Transverse colon (tissue), 4 donors: ENCODE results near the gene PIEZO1. TPM values are rescaled to one million over a fixed set of nuclear protein-coding genes. Genes with fewer than 3 reads are reported as not detected.

Experiments used
- DNase-seq: peaks from one replicate; pipeline ENCODE4 v3.0.0-alpha.2; 2019
- H3K27ac ChIP-seq, 4 donors: fragments of 200-600 bp; sonication (generic); 2 replicates each; pipeline ENCODE4 v1.5.1; 2016 to 2018; ENCODE audit warnings: inconsistent platforms in 4 of 4
- H3K27me3 ChIP-seq: fragments of 200-600 bp; sonication (generic); 2 replicates; pipeline ENCODE4 v1.5.1; 2017; ENCODE audit warnings: inconsistent platforms
- H3K36me3 ChIP-seq, 4 donors: fragments of 200-600 bp; sonication (generic); 2 replicates each; pipeline ENCODE4 v1.5.1; 2017 to 2019; ENCODE audit warnings: inconsistent platforms in 4 of 4
- H3K4me1 ChIP-seq, 4 donors: fragments of 200-600 bp; sonication (generic); 2 replicates each; pipeline ENCODE4 v1.5.1; 2017 to 2020; ENCODE audit warnings: inconsistent platforms in 4 of 4
- H3K4me3 ChIP-seq, 4 donors: fragments of 200-600 bp; sonication (generic); 1 replicate in 1 of 4; 2 replicates in 3 of 4; pipeline versions ENCODE4 v1.5.1 to v1.6.1; 2017 to 2019; ENCODE audit warnings: inconsistent platforms in 4 of 4
- H3K9me3 ChIP-seq, 2 donors: fragments of 200-600 bp; sonication (generic); 2 replicates each; pipeline ENCODE4 v1.5.1; 2017 to 2019; ENCODE audit warnings: inconsistent platforms in 2 of 2
- CTCF ChIP-seq, 5 experiments: fragments of 200-600 bp in 3 of 5; fragments of 450-650 bp in 2 of 5; sonication (generic) in 3 of 5; IDR thresholded peaks; 1 replicate in 2 of 5; 2 replicates in 3 of 5; pipeline ENCODE4 v1.5.1; 2016 to 2017; ENCODE audit warnings: antibody characterized with exemption in 5 of 5, inconsistent platforms in 3 of 5, mild to moderate bottlenecking in 2 of 5, moderate library complexity in 1 of 5
- EP300 ChIP-seq: sonication (generic); formaldehyde crosslinking; IDR thresholded peaks from one replicate; pipeline ENCODE4 v1.6.1; 2017; ENCODE audit warnings: antibody characterized with exemption, low read depth
- POLR2A ChIP-seq: fragments of 450-650 bp; IDR thresholded peaks from one replicate; pipeline ENCODE4 v1.6.1; 2016; ENCODE audit warnings: antibody characterized with exemption, mild to moderate bottlenecking, moderate library complexity
- POLR2AphosphoS5 ChIP-seq, 3 donors: sonication (generic); formaldehyde crosslinking; IDR thresholded peaks; one replicate each; pipeline ENCODE4 v1.6.1; 2016; ENCODE audit warnings: antibody characterized with exemption in 3 of 3
- WGBS, 2 donors: methylation state at CpG; one replicate each; pipeline ENCODE4 v1.1.5; 2018; ENCODE audit warnings: low coverage in 1 of 2; 5-methylcytosine and 5-hydroxymethylcytosine counted together
- in situ Hi-C, 4 donors: fragments of 200-750 bp; cut with MboI; loops; one replicate each; pipeline versions ENCODE4 v1.15.0 to v1.15.1; 2017; ENCODE audit warnings: low sequenced_read_pairs in 3 of 4, low pct_ligation_motif_present in 1 of 4, low pct_unique_long_range_greater_than_20kb in 1 of 4
- intact Hi-C: fragments of 100-400 bp; cut with DNase I; formaldehyde crosslinking; loops from one replicate; pipeline ENCODE4 v1.15.1; 2023; ENCODE audit warnings: low total_unique reads
- total RNA-seq, 4 donors: library from RNA; depleted of rRNA; stranded (reverse); fragments of >200 nt; gene quantifications; one replicate each; pipeline ENCODE4 v1.1.0, GENCODE V29; 2016

Gene PIEZO1
- total RNA-seq, 4 donors from 2014 or later: 133 to 546 (median 179) TPM

GRCh38 chr16:88809676-88810165 is 24.7 kb upstream of the PIEZO1 start:
- Histone ChIP-seq H3K27ac (peak overlapping the region in 3 of 4 donors; percentile 97), H3K4me1 (peaks cover 12 to 41% (median 36%) of the 10 kb centered on the region in 4 donors), H3K36me3 (no peaks in the 10 kb centered on the region), H3K27me3 (no peaks in the 10 kb centered on the region), H3K4me3 (peak overlapping the region in 1 of 4 donors; percentile 82), H3K9me3 (no peaks in the 10 kb centered on the region)
- no peak for DNase-seq
- no peak for TF ChIP-seq POLR2AphosphoS5 (IDR thresholded peaks at IDR 0.05)
- no peak for TF ChIP-seq POLR2A
- TF ChIP-seq CTCF (IDR thresholded peaks at IDR 0.05): no peak
- TF ChIP-seq EP300: no peak
- 69% methylated on average over 9 of the region's 10 CpGs; no CpG with 5 or more reads in 1 of the 2 donors for WGBS, 2 donors
- intact Hi-C loops (no loop called here), in situ Hi-C loops (loop anchor here in 1 of 4 donors (25.0 kb wide), 1 partner anchor 403 kb away; the partner anchor contains the start of genes SLC22A31 and ZNF778)

GRCh38 chr16:88809068-88809675 is 24.2 kb upstream of the PIEZO1 start:
- WGBS, 2 donors: 77% methylated on average over 8 of the region's 10 CpGs; no CpG with 5 or more reads in 1 of the 2 donors
- H3K4me3 ChIP-seq: no peak overlapping the region
- no peaks in the 10 kb centered on the region for H3K36me3 ChIP-seq
- no peaks in the 10 kb centered on the region for H3K27me3 ChIP-seq
- H3K27ac ChIP-seq: no peak overlapping the region
- H3K9me3 ChIP-seq: no peaks in the 10 kb centered on the region
- DNase-seq: no peak
- TF ChIP-seq EP300 (no peak), POLR2A (no peak), CTCF (IDR thresholded peaks at IDR 0.05) (no peak), POLR2AphosphoS5 (IDR thresholded peaks at IDR 0.05) (no peak)
- intact Hi-C loops: no loop called here
- peaks cover 16 to 47% (median 41%) of the 10 kb centered on the region in 4 donors for H3K4me1 ChIP-seq
- in situ Hi-C loops: loop anchor here in 1 of 4 donors (25.0 kb wide), 1 partner anchor 403 kb away; the partner anchor contains the start of genes SLC22A31 and ZNF778

GRCh38 chr16:88807626-88808453 is 22.8 kb upstream of the PIEZO1 start:
- WGBS, 2 donors: 89% methylated on average over 25 of the region's 26 CpGs; no CpG with 5 or more reads in 1 of the 2 donors
- Histone ChIP-seq H3K27ac (no peak overlapping the region), H3K4me3 (no peak overlapping the region), H3K4me1 (peaks cover 15 to 45% (median 36%) of the 10 kb centered on the region in 4 donors), H3K9me3 (no peaks in the 10 kb centered on the region), H3K36me3 (no peaks in the 10 kb centered on the region), H3K27me3 (no peaks in the 10 kb centered on the region)
- in situ Hi-C loops (loop anchor here in 1 of 4 donors (25.0 kb wide), 1 partner anchor 404 kb away; the partner anchor contains the start of genes SLC22A31 and ZNF778), intact Hi-C loops (no loop called here)
- no peak for TF ChIP-seq POLR2AphosphoS5 (IDR thresholded peaks at IDR 0.05)
- DNase-seq: no peak

GRCh38 chr16:88807142-88807625 is 22.2 kb upstream of the PIEZO1 start:
- in situ Hi-C loops: loop anchor here in 1 of 4 donors (25.0 kb wide), 1 partner anchor 405 kb away; the partner anchor contains the start of genes SLC22A31 and ZNF778
- Histone ChIP-seq H3K4me1 (peaks cover 14 to 44% (median 35%) of the 10 kb centered on the region in 4 donors), H3K4me3 (no peak overlapping the region), H3K36me3 (no peaks in the 10 kb centered on the region), H3K9me3 (no peaks in the 10 kb centered on the region), H3K27ac (no peak overlapping the region), H3K27me3 (no peaks in the 10 kb centered on the region)
- WGBS, 2 donors: 84% methylated on average over 20 of the region's 24 CpGs; no CpG with 5 or more reads in 1 of the 2 donors
- intact Hi-C loops: no loop called here
- no peak for DNase-seq
- TF ChIP-seq POLR2A (no peak), CTCF (IDR thresholded peaks at IDR 0.05) (no peak), EP300 (no peak), POLR2AphosphoS5 (IDR thresholded peaks at IDR 0.05) (no peak)
